Heart left ventricle (tissue), 16 donors: Measurements from ENCODE around the gene ZNF557. TPM values are rescaled to one million over a fixed set of nuclear protein-coding genes. Genes with fewer than 3 reads are reported as not detected.
"Not testable (repeated sequence)": the region's sequence is repeated elsewhere in the genome, so short reads cannot be mapped to it uniquely, and the experiment has no call there.

Experiments
- ATAC-seq, 4 donors: fragments of 200-7000 bp; cut with Tn5 transposase; one replicate each; pipeline ENCODE4 v1.9.1; 2020 to 2022; ENCODE audit warnings: moderate library complexity in 4 of 4, mild to moderate bottlenecking in 3 of 4, moderate number of reproducible peaks in 1 of 4
- DNase-seq, 5 donors: peaks; one replicate each; pipeline ENCODE4 v3.0.0-alpha.2; 2020
- H3K27ac ChIP-seq, 12 donors: fragments of 200-600 bp; sonication (generic) in 4 of 12; one replicate each; pipeline versions ENCODE4 v1.5.0 to v1.8.0; 2016 to 2022; ENCODE audit warnings: mild to moderate bottlenecking in 2 of 12
- H3K27me3 ChIP-seq, 9 donors: fragments of 200-600 bp; sonication (generic) in 2 of 9; one replicate each; pipeline versions ENCODE4 v1.5.1 to v1.8.0; 2016 to 2022; ENCODE audit warnings: mild to moderate bottlenecking in 3 of 9
- H3K36me3 ChIP-seq, 9 donors: fragments of 200-600 bp; sonication (generic) in 2 of 9; one replicate each; pipeline versions ENCODE4 v1.5.0 to v1.8.0; 2018 to 2022; ENCODE audit warnings: mild to moderate bottlenecking in 2 of 9
- H3K4me1 ChIP-seq, 12 donors: fragments of 200-600 bp; sonication (generic) in 4 of 12; one replicate each; pipeline versions ENCODE4 v1.5.0 to v1.8.0; 2016 to 2022; ENCODE audit warnings: mild to moderate bottlenecking in 3 of 12
- H3K4me3 ChIP-seq, 12 donors: fragments of 200-600 bp; sonication (generic) in 4 of 12; one replicate each; pipeline versions ENCODE4 v1.5.0 to v1.8.0; 2017 to 2022; ENCODE audit warnings: mild to moderate bottlenecking in 9 of 12, moderate library complexity in 4 of 12
- H3K9me3 ChIP-seq, 12 donors: fragments of 200-600 bp; sonication (generic) in 4 of 12; one replicate each; pipeline versions ENCODE4 v1.5.0 to v1.8.0; 2016 to 2022; ENCODE audit warnings: mild to moderate bottlenecking in 1 of 12
- POLR2A ChIP-seq, 2 donors: fragments of 450-650 bp; IDR thresholded peaks; one replicate each; pipeline ENCODE4 v1.6.1; 2017; ENCODE audit warnings: antibody characterized with exemption in 2 of 2, mild to moderate bottlenecking in 2 of 2, moderate library complexity in 2 of 2
- WGBS, 4 donors: extraction: QIAGEN DNeasy Blood & Tissue Kit in 2 of 4; methylation state at CpG; one replicate each; pipeline versions ENCODE4 v1.1.5 to v1.1.7; 2013 to 2018; 5-methylcytosine and 5-hydroxymethylcytosine counted together
- intact Hi-C, 10 donors: fragments of 100-400 bp; cut with DNase I; formaldehyde crosslinking; loops; one replicate each; pipeline versions ENCODE4 v1.11.1 to v1.14.2; 2022
- long read RNA-seq, 3 donors: library from polyadenylated mRNA; unstranded; transcript quantifications; one replicate each; pipeline ENCODE4 v2.0.0, GENCODE V29; 2020 to 2021
- polyA plus RNA-seq, 2 donors: library from polyadenylated mRNA; stranded (reverse); fragments of 200-250 nt; gene quantifications; one replicate each; pipeline ENCODE4 v1.2.3, GENCODE V29; 2013
- total RNA-seq, 9 donors: library from RNA; depleted of rRNA in 2 of 9; stranded (reverse); fragments of >200 nt in 2 of 9; fragmentation: NEBNext Ultra II Directional in 3 of 9; extraction: Animal tissue kit (Norgen Biotek cat#: 25700) in 3 of 9; gene quantifications; one replicate each; pipeline versions ENCODE4 v1.1.0 to v1.2.4, GENCODE V29; 2016 to 2023
- TF ChIP-seq, protein P1 (sequence below), 12 donors: fragments of 200-600 bp; sonication (generic) in 4 of 12; IDR thresholded peaks; one replicate each; pipeline versions ENCODE4 v1.5.0 to v1.8.0; 2018 to 2022; ENCODE audit warnings: antibody characterized with exemption in 12 of 12, mild to moderate bottlenecking in 5 of 12
- donor health status: ischemic (EF 13 %, LVEDD 7.1; RV severe dilation, severe dysfunction).
- donor health status: healthy with polysubstance abuse.
- donor health status: DM: no; HTN: yes; CAD: no.
- donor health status: DM: no; HTN: no; CAD: no.
- donor health status: ischemic (EF 25% LVEDD 6.9; RV normal size, moderate dysfunction).
- donor health status: ischemic (EF 25% LVEDD 5.7; RV mildly dilated, moderate dysfunction).
- donor health status: healthy.
- donor health status: DM: yes; HTN: yes; CAD: no.
- donor health status: ischemic (EF 35%, LVEDD 5.7; RV mildly dilated, moderate dysfunction).
- donor health status: nonischemic (EF 11% LVEDD 7.7; RV severe dilation, severe dysfunction).
- donor health status: DM: yes; HTN: yes; CAD: no.
- donor health status: PGD.
- donor health status: ischemic (EF 29% LVEDD 5.4; RV normal size, mild dysfunction).
- donor health status: nonischemic (EF 23%, LVEDD 6.1; RV moderate dilation, normal function).

The ZNF557 gene
- total RNA-seq (1 to 10 TPM; 3.1 to 7.1 (median 3.9) TPM), polyA plus RNA-seq (1 to 10 TPM; 1.9 to 2.0 TPM)
- long read RNA-seq, donor 1, partial matches to known transcripts = 1 of 5 reads
- long read RNA-seq, donor 1, other reads (novel, unspliced or antisense) = 1 of 5 reads
- long read RNA-seq, donor 2, full-length matches to known transcripts = 11 of 12 reads
- long read RNA-seq, donor 2, partial matches to known transcripts = 0 of 12 reads
- long read RNA-seq, donor 2, other reads (novel, unspliced or antisense) = 1 of 12 reads
- long read RNA-seq, donor 3, full-length matches to known transcripts = 2 of 6 reads
- long read RNA-seq, donor 3, partial matches to known transcripts = 0 of 6 reads
- long read RNA-seq, donor 3, other reads (novel, unspliced or antisense) = 4 of 6 reads

DNA sequence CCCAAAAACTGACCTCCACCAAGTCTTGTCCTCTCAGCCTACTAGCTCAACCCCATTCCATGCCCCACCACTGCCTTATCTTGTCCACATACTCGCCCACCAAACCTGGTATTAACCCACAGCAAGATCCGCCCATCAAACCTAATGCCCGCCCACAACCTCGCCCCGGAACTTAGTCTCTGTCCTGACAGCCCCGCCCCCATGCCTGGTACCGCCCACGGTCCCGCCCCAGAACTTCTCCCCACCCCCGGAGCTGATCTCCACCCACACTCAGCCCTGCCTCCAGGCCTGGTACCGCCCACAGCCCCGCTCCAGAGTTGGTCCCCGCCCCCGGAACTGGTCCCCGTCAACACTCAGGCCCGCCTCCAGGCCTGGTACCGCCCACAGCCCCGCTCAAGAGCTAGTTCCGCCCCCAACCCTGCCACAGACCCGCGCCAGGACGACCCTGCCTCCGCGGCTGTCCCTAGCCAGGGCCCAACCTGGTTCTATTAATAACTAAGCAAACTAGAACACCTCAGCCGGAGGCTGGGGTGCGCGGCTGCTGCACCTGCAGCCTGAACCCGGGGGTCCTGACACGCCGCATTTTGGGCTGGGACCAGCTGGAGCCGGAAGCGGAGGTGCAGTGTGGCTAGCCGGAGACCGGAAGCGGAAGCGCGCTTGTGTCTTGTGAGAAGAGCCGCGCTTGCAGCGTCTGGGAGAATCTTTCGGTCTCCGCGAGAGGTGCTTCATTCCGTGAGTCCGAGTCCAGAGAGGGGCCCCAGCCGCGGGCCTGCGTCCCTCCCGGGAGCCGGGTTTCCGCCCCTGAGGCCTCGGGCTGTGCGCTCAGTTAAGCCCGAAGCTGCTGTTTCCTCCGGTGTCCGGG lies at the start of gene ZNF557:
TSS of gene ZNF557 (plus strand) at position 662 of the 862 bp plus-strand sequence. CDS start 5,372 bp downstream, outside the sequence.
- peaks cover 0 to 38% (median 36%) of the 10 kb centered on the region in 9 donors for H3K36me3 ChIP-seq
- ATAC-seq = peak; percentile 100
- peaks cover 0 to 9% (median 0%) of the 10 kb centered on the region in 12 donors for H3K9me3 ChIP-seq
- peak within 1 kb of the TSS in 11 of 12 donors; percentile 76 to 94 (median 88) for H3K27ac ChIP-seq
- peak; percentile 99 to 100 (median 99) for DNase-seq
- intact Hi-C loops = loop anchor here in 2 of 10 donors (1.0 to 10.0 kb wide), 3 partner anchors 29 to 1766 kb away; partner anchors contain the start of genes MBD3L1 (in 1 of the 2), PET100 (in 1 of the 2), XAB2 (in 1 of the 2) and ZNF558 (in 1 of the 2)
- peaks cover 0 to 15% (median 9%) of the 10 kb centered on the region in 12 donors for H3K4me1 ChIP-seq
- peak in 1 of 2 donors; percentile 66 for TF ChIP-seq POLR2A (IDR thresholded peaks at IDR 0.05)
- TF ChIP-seq, protein P1, sequence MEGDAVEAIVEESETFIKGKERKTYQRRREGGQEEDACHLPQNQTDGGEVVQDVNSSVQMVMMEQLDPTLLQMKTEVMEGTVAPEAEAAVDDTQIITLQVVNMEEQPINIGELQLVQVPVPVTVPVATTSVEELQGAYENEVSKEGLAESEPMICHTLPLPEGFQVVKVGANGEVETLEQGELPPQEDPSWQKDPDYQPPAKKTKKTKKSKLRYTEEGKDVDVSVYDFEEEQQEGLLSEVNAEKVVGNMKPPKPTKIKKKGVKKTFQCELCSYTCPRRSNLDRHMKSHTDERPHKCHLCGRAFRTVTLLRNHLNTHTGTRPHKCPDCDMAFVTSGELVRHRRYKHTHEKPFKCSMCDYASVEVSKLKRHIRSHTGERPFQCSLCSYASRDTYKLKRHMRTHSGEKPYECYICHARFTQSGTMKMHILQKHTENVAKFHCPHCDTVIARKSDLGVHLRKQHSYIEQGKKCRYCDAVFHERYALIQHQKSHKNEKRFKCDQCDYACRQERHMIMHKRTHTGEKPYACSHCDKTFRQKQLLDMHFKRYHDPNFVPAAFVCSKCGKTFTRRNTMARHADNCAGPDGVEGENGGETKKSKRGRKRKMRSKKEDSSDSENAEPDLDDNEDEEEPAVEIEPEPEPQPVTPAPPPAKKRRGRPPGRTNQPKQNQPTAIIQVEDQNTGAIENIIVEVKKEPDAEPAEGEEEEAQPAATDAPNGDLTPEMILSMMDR (IDR thresholded peaks at IDR 0.05) = no peak
- peak within 1 kb of the TSS; percentile 74 to 99 (median 88) for H3K4me3 ChIP-seq
- 0 to 2% (median 1%) methylated on average over 24 to 56 of the region's 56 CpGs for WGBS, 4 donors
- H3K27me3 ChIP-seq = no peaks in the 10 kb centered on the region

DNA sequence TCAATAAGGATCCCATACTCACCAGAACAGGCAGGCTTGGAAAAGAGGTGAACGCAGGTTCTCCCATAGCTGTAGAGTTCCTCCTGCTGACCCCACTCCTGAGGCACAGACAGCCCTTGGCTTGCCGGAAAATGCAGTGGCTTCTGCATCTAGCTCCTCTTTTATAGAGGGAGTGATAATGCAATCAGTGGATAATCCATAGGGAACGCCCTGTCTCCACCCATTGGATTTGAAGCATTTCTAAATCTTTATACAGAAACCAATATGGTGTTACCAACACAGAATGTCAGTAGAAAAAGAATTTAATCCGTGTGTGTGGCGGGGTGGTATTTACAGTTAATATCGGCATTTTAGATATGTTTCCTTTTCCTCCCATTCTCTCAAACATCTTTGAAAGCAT lies 48.2 kb upstream of the ZNF557 start, which contains the start of gene MBD3L2B:
TSS of gene MBD3L2B (minus strand) at position 101 of the 400 bp plus-strand sequence. CDS start at position 67, 34 bp downstream.
- ATAC-seq, H3K36me3 ChIP-seq, H3K4me1 ChIP-seq, DNase-seq, H3K27ac ChIP-seq, H3K9me3 ChIP-seq, H3K4me3 ChIP-seq, intact Hi-C loops: not testable (repeated sequence)
- no CpG with 5 or more reads among the region's 6 CpGs for WGBS, 4 donors
- peaks cover 0 to 15% (median 3%) of the 10 kb centered on the region in 9 donors for H3K27me3 ChIP-seq

DNA sequence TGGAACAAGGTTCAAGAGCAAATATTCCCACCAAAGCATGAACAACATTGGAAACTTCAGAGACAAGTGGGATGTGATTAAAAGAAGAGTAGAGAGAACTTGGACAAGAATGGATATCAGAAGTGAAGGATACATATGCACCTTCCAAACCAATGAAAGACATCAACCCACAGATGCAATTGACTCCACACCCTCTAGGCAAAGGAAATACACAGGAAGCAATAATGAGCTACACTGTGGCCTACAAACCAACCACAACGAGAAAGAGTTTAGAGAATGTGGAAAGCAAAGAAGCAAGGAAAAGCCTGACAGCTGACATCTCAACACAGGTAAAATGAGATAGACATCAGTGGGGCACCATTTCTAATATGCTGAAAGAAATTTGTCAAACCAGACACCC lies 40.7 kb upstream of the ZNF557 start:
- H3K27ac ChIP-seq, H3K4me1 ChIP-seq, H3K36me3 ChIP-seq, H3K9me3 ChIP-seq, H3K27me3 ChIP-seq, DNase-seq, ATAC-seq, H3K4me3 ChIP-seq, intact Hi-C loops: not testable (repeated sequence)
- WGBS, 4 donors = no CpG with 5 or more reads among the region's 1 CpG

DNA sequence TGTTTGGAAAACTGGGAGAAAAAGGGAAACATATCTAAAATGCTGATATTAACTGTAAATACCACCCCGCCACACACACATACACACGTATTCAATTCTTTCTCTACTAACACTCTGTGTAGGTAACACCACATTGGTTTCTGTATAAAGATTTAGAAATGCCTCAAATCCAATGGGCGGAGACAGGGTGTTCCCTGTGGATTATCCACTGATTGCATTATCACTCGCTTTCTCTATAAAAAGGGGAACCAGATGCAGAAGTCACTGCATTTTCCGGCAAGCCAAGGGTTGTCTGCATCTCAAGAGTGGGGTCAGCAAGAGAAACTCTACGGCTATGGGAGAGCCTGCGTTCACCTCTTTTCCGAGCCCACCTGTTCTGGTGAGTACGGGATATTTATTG lies 39.2 kb upstream of the ZNF557 start, which contains the start of gene MBD3L5:
TSS of gene MBD3L5 (plus strand) at position 301 of the 400 bp plus-strand sequence. CDS start at position 335, 34 bp downstream.
- H3K9me3 ChIP-seq, intact Hi-C loops, H3K27me3 ChIP-seq, H3K4me1 ChIP-seq, DNase-seq, ATAC-seq, H3K36me3 ChIP-seq, H3K4me3 ChIP-seq, H3K27ac ChIP-seq: not testable (repeated sequence)
- no CpG with 5 or more reads among the region's 9 CpGs for WGBS, 4 donors

DNA sequence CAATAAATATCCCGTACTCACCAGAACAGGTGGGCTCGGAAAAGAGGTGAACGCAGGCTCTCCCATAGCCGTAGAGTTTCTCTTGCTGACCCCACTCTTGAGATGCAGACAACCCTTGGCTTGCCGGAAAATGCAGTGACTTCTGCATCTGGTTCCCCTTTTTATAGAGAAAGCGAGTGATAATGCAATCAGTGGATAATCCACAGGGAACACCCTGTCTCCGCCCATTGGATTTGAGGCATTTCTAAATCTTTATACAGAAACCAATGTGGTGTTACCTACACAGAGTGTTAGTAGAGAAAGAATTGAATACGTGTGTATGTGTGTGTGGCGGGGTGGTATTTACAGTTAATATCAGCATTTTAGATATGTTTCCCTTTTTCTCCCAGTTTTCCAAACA lies 29.4 kb upstream of the ZNF557 start, which contains the start of gene MBD3L4:
TSS of gene MBD3L4 (minus strand) at position 101 of the 400 bp plus-strand sequence. CDS start at position 66, 35 bp downstream.
- DNase-seq, H3K36me3 ChIP-seq, H3K4me3 ChIP-seq, intact Hi-C loops, H3K27ac ChIP-seq, H3K27me3 ChIP-seq, H3K9me3 ChIP-seq, H3K4me1 ChIP-seq, ATAC-seq: not testable (repeated sequence)
- 71% methylated on average over 2 of the region's 9 CpGs; no CpG with 5 or more reads in 3 of the 4 donors for WGBS, 4 donors

DNA sequence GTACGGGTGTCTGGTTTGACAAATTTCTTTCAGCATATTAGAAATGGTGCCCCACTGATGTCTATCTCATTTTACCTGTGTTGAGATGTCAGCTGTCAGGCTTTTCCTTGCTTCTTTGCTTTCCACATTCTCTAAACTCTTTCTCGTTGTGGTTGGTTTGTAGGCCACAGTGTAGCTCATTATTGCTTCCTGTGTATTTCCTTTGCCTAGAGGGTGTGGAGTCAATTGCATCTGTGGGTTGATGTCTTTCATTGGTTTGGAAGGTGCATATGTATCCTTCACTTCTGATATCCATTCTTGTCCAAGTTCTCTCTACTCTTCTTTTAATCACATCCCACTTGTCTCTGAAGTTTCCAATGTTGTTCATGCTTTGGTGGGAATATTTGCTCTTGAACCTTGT lies 27.9 kb upstream of the ZNF557 start:
- H3K9me3 ChIP-seq, H3K4me1 ChIP-seq, H3K36me3 ChIP-seq, DNase-seq, H3K4me3 ChIP-seq, H3K27ac ChIP-seq, intact Hi-C loops, ATAC-seq, H3K27me3 ChIP-seq: not testable (repeated sequence)
- WGBS, 4 donors = no CpG with 5 or more reads among the region's 2 CpGs

DNA sequence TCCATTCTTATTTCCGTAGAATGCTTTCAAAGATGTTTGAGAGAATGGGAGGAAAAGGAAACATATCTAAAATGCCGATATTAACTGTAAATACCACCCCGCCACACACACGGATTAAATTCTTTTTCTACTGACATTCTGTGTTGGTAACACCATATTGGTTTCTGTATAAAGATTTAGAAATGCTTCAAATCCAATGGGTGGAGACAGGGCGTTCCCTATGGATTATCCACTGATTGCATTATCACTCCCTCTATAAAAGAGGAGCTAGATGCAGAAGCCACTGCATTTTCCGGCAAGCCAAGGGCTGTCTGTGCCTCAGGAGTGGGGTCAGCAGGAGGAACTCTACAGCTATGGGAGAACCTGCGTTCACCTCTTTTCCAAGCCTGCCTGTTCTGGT lies 20.5 kb upstream of the ZNF557 start, which contains the start of gene MBD3L2:
TSS of gene MBD3L2 (plus strand) at position 301 of the 400 bp plus-strand sequence. CDS start at position 354, 53 bp downstream.
- H3K27me3 ChIP-seq, ATAC-seq, H3K36me3 ChIP-seq, intact Hi-C loops, H3K4me1 ChIP-seq, H3K9me3 ChIP-seq, H3K4me3 ChIP-seq, DNase-seq, H3K27ac ChIP-seq: not testable (repeated sequence)
- no CpG with 5 or more reads among the region's 7 CpGs for WGBS, 4 donors

DNA sequence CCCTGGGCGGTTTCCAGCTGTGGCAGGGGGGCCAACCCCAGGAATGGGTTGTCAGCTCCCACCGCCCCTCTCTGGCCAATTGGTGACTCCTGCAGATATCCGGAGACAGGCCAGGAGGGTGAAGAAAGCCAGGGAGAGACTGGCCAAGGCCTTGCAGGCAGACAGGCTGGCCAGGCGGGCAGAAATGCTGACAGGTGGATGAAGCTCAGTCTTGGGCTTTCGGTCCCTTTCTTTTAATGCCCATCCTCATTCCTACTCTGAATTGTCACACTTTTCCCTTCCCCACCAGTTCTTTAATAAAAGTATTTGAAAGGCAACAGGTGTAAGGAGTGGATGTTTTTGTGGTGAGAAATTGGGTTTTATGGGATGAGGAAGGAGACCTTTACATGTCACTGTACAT lies 18.1 kb upstream of the ZNF557 start:
- H3K9me3 ChIP-seq, intact Hi-C loops, H3K27me3 ChIP-seq, H3K36me3 ChIP-seq, H3K27ac ChIP-seq, H3K4me1 ChIP-seq, DNase-seq, ATAC-seq, H3K4me3 ChIP-seq: not testable (repeated sequence)
- WGBS, 4 donors = 88 to 93% (median 90%) methylated on average over 2 of the region's 5 CpGs; no CpG with 5 or more reads in 1 of the 4 donors

DNA sequence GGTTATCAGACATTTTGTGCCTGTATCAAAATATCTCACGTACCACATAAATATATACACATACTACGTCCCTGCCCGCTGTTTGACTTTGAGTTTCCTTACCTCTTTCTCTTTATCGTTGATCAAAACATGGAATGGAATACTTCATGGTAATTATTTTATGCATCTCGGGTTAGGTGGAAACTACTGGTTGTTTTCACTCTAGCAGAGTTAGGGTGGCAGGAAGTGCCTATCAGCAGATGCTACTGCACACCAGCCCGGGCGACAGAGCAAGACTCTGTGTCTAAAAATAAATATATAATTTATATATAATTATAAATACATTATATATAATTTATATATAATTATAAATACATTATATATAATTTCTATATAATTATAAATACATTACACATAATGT lies 16.6 kb upstream of the ZNF557 start:
- intact Hi-C loops = not testable (repeated sequence)

More for the DNA sequence above, 16.6 kb upstream of the ZNF557 start:
- H3K27ac ChIP-seq, H3K4me1 ChIP-seq, DNase-seq, H3K36me3 ChIP-seq, H3K27me3 ChIP-seq, H3K4me3 ChIP-seq, ATAC-seq, H3K9me3 ChIP-seq: not testable (repeated sequence)
- WGBS, 4 donors = 73 to 84% (median 78%) methylated on average over 7 of the region's 7 CpGs
